Colon (tissue), 2 donors: ENCODE results near the gene ACCSL.

Experiments
- FAIRE-seq: peaks from 2 replicates; lab custom pipeline; 2012; peaks lifted over from hg19 to GRCh38; lab: Jason Lieb, UNC
- donor health status: control.
- donor health status: control.

ACCSL gene

GRCh38 chr11:44018127-44018521 is 29.7 kb upstream of the ACCSL start:
- no peak for FAIRE-seq

DNA sequence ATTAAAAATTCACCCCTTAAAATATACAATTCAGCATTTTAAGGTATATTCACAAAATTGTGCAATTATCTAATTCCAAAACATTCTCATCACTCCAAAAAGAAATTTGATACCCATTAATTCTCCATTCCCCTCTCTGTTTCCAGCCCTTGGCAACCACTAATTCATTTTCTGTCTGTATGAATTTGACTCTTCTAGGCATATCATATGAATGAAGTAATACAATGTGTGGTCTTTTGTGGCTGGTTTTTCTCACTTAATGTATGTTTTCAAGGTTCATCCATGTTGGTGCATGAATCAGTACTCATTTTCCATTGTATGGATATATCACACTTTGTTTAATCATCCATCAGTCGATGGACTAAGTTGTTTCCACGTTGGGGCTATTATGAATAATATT is 29.0 kb upstream of the ACCSL start:
- no peak for FAIRE-seq

DNA sequence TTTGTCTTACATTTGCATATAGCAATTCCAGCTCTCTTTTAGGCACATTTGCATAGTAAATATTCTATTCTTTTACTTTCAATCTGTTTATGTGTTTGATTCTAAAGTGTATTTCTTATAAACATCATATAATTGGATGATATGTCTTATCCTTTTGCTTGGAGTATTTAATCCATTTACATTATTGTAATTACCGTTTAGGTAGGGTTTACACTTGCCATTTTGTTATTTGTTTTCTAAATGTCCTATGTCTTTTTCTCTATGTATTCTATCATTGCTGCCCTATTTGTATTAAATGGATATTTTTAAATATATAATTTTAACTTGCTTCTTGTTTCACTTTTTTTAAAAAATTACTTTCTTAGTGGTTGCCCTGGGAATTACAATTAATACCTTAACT is 22.8 kb upstream of the ACCSL start:
- FAIRE-seq: no peak

DNA sequence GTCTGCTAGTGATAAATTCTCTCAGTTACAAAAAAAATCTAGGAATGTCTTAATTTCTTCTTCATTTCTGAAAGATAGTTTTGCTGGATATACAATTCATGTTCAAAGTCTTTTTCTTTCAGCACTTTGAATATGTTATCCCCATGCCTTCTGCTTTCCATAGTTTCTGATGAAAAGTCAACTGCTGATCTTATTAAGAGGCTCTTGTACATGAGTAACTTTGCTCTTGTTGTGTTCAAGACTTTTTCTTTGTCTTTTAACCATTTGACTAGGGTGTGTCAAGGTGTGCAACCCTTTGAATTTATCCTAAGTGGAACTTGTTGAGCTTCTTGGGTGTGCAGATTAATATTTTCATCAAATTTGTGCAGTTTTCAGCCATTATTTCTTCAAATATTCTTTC is 22.1 kb upstream of the ACCSL start:
- FAIRE-seq: no peak

- FAIRE-seq: no peak
Observed at GRCh38 chr11:44028401-44028800, 19.4 kb upstream of the ACCSL start.

- no peak for FAIRE-seq
Observed at GRCh38 chr11:44028816-44029506, 18.8 kb upstream of the ACCSL start.

GRCh38 chr11:44029507-44029845 is 18.3 kb upstream of the ACCSL start:
- FAIRE-seq: no peak

DNA sequence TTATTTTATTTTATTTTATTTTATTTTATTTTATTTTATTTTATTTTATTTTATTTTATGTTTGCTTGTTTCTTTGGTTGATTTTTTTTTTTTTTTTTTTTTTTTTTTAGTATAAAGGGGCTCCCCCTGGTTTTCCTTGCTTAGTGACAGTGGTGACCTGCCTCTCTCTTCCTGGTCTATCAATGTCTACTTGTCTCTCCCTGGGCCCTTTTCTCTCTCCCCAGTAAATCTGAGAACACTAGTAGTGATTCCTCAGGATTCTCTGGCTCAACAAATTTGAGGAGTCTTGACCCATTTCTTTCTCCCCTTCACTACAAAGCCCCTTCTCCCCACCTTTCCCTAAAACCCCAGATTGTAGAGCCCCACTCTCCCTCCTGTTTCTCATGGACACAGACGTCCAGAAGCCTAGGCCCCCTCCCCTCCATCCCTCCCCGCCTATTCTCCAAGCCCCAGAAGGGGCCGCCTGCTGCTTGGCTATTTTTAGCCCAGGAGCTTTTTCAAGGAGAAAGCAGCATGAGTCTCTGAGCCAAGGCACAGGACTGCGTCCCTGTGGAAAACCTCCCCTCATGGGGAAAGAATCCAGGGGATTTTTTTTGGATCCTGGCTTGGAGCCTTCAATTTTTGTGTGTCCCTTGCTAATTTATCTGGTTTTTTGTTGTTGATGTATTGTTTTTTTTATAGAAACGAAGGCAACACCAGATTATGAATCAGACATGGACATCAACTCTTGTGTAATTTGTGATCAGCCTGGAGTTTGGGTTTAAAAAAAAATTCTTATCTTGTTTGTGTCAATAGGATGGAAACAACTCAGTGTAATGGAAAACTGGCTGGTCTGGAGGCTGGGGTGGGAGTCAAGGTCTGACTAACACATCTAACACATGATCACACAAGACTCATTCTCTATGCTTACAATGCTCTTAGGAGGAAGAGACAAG is 17.5 kb upstream of the ACCSL start:
- FAIRE-seq: no peak

DNA sequence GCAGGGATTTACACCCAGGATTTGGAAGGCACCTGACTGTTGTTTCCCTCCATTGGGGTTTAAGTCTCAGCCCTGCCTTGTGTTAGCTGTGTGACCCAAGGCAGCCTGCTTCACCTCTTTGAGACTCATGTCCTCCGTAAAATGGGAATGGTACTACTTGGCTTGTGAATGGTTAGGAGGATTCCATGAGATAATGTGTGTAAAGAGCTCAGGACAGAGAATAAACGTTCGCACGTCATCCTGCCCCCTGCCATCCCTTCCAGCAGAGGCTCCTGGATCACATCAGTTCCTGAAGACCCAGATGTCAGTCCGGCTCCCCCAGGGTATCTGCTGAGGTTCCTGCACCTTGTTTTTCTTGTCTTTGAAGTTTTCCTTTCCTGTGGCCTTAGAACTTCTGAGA is 16.8 kb upstream of the ACCSL start:
- FAIRE-seq: no peak

GRCh38 chr11:44031549-44031948 is 16.2 kb upstream of the ACCSL start:
- no peak for FAIRE-seq

DNA sequence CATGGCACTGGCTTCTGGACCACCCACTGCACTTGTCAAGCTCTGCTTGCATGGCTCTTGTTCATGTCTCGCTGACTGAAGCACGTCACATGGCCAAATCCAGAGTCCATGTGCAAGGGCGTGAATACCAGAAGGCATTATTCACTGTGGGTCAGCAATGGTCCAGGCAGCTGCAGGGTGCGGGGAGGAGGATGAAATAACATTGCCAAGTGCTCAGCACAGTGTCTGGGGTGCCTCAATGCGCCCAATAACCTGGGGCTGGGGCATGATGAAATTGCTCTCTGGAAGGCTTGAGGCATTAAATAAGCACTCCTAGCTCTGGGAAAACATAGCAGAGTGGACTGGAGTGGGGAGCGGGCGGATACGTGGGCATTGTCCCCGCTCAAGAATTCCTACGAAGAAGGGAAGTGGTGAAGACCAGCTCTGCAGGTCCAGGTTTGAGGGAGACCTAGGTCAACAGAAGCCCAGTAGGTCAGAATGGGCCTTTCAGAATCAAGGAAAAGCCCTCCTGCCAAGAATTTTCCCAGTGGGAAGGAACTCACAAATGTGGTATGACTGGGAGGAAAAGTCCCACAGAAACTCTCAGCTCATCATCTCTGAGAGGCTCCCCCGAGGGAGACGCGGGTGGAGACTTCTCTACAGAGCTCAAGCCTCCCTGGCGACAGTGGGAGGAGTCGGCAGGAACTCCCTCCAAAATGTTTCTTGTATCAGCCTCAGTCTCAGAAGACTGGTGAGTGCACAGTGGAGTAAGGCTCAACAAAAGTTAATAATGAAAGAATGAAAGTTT is 15.3 kb upstream of the ACCSL start:
- no peak for FAIRE-seq

- FAIRE-seq: no peak
Observed at GRCh38 chr11:44033411-44033850, 14.3 kb upstream of the ACCSL start.

DNA sequence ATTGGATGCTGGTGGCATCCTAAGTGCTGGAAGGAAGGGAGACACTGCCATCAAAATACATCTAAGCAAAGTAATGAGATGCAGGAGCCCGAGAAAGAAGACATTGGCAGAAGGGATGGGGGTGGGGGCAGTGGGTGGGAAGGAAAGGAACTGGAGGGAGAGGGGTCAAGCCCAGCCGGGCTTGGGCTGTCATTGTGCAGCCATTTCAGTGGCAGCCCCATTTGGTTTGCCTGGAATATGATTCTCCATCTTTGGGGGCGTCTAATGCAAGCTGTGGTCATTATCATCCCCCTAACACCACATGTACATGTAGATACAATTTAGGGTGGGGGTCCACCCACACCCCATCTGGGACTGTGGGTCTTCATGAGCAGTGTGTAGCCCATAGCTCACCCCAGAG is 13.9 kb upstream of the ACCSL start:
- no peak for FAIRE-seq

- FAIRE-seq: no peak
Observed at GRCh38 chr11:44034639-44035038, 13.1 kb upstream of the ACCSL start.

DNA sequence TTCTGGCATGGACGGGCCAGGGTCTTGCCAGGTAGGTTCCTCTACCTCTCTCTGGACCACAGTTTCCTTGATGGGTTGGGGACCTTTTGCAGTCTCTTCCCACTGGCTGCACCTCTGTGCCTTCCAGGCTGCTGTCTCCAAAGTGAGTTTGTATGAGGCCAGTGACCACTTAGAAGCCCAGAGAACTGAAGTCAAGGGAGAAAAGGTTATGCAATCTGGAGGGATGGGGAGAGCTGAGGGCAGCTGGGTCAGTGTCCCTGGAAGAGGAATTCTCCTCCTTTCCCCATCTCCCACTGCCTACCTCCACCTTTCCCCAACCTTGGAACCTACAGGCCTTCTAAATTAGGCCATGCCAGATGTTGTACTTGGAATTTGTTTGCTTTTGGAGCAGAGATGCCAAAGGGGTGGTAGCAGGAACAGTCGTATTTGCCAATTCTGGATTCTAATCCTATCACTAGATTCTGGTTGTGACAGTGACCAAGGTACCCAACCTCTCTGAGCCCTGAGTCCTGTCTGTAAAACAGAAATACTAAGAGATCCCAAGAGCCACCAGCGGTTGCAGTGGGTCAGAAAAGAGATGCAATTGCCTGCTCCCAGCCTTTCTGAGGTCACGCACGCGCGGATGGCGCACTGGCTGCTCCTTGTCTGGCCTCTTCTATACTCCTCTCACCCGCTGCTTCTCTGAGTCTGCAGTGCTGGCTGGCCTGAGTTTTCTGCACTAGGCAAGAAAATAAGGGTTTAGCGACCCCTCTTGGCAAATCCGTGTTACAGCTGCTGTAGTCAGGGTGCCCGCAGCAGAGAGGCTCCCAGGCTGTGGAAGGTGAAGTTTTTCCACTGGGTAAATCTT is 10.7 kb upstream of the ACCSL start:
- FAIRE-seq: no peak

GRCh38 chr11:44037658-44037998 is 10.2 kb upstream of the ACCSL start:
- FAIRE-seq: no peak

- FAIRE-seq: no peak
Observed at GRCh38 chr11:44043157-44043556, 4.6 kb upstream of the ACCSL start.

GRCh38 chr11:44046182-44046581 is 1.6 kb upstream of the ACCSL start:
- FAIRE-seq: no peak

- FAIRE-seq: no peak
Observed at GRCh38 chr11:44047298-44047697, 483 bp upstream of the ACCSL start.

DNA sequence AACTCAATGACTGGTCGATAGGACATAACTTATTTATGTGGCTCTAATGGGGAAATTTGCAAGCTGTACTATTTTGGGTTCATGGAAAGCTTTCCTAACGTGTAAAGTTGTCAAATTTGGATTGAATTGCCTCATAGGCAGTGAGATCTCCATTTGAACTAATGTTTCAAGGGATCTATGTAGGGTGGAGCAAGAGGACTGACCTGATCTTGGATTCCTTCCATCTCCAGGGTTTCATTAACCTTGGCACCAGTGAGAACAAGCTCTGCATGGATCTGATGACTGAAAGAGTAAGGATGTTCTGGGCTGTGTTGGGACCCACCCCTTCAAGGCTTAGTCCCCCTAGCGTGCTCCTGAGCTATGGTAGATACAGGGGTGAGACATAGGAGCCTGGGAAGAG is 2.1 kb downstream of the ACCSL start:
- FAIRE-seq: no peak

DNA sequence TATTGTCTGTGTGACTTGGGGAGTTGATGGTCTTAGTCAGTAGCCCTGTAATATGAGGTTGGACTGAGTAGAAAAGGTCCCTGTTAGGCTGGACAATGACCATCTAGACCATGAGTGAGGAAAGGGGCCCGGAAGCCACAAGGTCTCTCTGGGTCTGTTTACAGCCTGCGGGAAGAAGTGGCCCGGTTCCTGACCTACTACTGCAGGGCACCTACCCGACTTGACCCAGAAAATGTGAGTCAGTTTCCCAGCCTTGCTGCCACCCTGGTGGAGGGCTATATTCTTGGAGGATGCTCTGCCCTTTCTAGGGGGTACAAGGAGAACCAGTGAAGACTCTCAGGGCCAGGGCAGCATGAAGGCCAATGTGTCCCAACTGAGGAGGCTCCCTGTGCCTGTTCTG is 3.4 kb downstream of the ACCSL start:
- no peak for FAIRE-seq

DNA sequence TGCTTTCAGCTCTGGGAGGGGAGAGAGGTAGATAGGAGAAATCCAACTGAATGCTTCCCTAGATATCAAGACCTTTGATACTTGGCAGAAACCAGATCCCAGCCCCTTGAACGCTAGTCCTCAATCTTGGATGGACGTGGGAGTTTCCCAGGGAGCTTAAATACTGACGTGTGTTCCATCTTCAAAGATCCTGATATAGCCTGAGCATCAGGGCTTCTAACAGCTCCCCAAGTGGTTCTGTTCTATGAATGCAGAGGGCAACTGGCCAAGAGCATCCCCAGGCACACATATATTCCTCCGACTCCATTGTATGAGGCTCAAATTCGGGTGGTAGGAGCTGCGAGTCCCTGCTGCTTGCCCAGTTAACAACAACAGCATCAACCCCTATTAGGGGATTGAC is 9.6 kb downstream of the ACCSL start:
- FAIRE-seq: no peak
